Measurements from ENCODE around the gene KCNK4.
"Not testable (repeated sequence)": the region's sequence is repeated elsewhere in the genome, so short reads cannot be mapped to it uniquely, and the experiment has no call there.

KCNK4 gene

DNA sequence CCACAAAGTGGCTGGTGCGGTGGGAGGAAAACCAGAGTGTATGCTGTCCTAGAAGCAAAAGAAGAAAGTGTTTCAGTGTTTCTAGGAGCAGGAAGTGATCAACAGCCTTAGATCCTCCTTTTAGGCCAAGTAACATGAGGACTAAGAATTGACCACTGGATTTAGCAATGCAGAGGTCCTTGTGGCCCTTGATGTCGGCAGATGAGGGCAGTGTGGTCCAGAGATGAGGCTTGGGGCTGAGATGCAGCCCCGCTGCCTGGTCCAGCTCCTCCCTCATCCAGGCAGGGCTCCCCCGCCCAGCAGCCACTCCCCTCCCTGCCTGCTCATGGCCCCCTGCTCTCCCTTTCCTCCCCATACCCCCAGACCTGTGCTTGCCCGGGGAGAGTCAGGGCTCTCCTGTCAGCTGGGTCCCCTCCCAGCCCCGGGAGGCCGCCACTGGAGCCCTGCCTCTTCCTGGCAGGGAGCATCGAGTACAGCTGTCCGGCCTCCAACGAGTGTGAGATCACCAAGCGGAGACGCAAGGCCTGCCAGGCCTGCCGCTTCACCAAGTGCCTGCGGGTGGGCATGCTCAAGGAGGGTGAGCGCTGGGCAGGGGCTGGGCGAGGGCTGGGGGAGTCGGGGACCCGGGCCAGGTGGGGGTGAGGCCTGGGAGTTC lies 22.5 kb downstream of the KCNK4 start:
- DNase-seq, result no peak

DNA sequence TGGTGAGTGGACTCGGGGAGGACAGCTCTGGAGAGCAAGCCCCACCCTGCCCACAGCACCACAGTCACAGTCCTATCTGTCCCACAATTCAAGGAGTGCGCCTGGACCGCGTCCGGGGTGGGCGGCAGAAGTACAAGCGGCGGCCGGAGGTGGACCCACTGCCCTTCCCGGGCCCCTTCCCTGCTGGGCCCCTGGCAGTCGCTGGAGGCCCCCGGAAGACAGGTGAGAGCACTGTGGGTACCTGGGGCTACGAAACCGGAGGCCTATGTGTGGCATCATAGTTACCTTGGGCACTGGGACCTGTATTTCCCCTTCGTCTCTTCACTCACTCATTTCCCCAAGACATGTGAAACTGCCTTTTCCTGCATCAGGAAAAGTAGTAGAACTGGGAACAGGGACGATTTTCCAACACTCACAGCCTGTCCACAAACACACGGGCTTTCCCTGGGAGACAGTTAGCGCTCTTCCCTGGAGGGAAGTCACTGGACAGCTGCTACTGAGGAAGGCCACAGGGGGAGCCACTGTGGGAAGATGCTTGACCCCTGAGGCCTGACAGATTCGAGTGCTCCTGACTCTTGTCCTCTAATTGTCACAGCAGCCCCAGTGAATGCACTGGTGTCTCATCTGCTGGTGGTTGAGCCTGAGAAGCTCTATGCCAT lies 23.2 kb downstream of the KCNK4 start:
- DNase-seq, result no peak

DNA sequence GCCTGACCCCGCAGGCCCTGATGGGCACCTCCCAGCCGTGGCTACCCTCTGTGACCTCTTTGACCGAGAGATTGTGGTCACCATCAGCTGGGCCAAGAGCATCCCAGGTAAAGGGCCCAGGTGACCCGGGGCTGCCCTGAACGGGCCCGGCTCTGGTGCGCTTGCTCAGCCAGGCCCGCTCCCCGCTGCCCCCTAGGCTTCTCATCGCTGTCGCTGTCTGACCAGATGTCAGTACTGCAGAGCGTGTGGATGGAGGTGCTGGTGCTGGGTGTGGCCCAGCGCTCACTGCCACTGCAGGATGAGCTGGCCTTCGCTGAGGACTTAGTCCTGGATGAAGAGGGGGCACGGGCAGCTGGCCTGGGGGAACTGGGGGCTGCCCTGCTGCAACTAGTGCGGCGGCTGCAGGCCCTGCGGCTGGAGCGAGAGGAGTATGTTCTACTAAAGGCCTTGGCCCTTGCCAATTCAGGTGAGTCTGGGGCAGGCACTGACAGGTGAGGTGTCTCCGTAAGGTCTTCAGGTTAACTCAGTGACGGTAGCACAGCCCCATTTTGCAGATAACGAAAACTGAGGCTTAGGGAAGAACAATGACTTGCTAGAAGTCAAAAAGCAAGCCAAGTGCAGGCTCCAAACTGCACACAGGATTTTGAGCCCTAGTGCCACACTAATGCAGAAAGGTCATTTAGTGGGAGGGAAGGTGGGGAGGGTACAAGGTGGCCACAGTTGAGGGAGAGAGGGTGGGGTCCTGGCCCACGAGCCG lies 23.9 kb downstream of the KCNK4 start:
- DNase-seq, result no peak

DNA sequence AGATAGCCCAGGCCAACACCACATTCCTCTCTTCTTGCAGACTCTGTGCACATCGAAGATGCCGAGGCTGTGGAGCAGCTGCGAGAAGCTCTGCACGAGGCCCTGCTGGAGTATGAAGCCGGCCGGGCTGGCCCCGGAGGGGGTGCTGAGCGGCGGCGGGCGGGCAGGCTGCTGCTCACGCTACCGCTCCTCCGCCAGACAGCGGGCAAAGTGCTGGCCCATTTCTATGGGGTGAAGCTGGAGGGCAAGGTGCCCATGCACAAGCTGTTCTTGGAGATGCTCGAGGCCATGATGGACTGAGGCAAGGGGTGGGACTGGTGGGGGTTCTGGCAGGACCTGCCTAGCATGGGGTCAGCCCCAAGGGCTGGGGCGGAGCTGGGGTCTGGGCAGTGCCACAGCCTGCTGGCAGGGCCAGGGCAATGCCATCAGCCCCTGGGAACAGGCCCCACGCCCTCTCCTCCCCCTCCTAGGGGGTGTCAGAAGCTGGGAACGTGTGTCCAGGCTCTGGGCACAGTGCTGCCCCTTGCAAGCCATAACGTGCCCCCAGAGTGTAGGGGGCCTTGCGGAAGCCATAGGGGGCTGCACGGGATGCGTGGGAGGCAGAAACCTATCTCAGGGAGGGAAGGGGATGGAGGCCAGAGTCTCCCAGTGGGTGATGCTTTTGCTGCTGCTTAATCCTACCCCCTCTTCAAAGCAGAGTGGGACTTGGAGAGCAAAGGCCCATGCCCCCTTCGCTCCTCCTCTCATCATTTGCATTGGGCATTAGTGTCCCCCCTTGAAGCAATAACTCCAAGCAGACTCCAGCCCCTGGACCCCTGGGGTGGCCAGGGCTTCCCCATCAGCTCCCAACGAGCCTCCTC lies 24.8 kb downstream of the KCNK4 start:
- DNase-seq, result not testable (repeated sequence)

DNA sequence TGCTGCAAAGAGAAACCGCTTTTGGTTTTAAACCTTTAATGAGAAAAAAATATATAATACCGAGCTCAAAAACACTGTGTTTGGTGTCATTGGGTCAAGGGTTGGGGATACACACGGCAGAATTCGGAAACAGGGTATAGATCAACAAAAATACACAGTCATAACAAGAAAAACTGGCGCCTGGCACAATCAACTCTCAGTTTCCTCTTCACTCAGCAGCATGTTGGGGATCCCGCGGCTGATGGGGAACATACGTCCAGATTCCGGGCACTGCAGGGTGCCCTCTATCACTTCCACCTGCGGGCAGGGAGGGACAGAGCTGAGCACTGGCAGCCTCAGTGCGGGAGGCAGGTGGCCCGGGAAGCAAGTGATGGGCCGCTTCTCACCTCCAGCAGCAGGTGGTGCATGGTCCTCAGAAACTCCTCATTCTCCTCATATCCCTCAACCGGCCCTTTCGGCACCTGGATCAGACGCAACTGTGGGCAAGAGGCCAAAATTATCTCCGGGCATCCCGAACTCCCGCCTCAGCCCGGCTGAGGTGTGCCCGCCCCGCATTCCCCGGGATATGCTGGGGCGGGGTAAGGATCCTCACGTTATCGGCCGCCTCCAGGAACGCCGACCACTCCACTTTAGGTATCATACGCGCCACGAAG lies 25.7 kb downstream of the KCNK4 start:
- peak; percentile 33 for DNase-seq

DNA sequence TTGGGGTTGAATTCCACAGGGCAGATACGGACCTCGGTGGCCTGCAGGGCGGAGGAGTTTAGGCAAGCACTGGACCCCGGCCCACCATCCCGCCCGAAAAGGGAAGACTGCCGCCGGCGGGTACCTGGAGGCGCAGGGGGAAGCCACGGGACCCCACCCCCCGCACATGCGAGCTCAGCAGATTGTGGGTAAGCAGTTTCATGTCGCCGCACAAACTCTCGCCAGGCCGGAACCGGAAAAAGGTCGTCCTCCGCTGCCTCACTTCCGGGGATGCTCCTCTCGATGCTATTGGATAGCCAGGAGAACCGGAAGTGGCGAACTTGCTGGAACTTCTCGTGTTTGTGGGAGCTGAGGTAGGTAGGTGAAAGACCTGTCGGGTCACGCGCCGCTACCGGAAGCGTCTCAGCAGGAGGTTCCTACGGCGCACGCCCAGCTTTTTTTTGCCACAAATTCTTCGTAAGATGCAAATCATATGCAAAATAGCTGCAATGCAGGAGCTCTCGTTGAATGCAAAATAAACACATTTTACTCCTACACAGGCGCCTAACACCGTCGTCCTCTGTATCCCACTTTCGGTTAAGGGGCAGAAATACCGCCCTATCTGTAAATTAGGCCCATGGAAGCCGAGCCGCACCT lies 26.3 kb downstream of the KCNK4 start, which contains the start of gene TRMT112:
TSS of gene TRMT112 (minus strand) at position 235 of the 636 bp plus-strand sequence. CDS start at position 202, 33 bp downstream.
- peak; percentile 97 for DNase-seq

DNA sequence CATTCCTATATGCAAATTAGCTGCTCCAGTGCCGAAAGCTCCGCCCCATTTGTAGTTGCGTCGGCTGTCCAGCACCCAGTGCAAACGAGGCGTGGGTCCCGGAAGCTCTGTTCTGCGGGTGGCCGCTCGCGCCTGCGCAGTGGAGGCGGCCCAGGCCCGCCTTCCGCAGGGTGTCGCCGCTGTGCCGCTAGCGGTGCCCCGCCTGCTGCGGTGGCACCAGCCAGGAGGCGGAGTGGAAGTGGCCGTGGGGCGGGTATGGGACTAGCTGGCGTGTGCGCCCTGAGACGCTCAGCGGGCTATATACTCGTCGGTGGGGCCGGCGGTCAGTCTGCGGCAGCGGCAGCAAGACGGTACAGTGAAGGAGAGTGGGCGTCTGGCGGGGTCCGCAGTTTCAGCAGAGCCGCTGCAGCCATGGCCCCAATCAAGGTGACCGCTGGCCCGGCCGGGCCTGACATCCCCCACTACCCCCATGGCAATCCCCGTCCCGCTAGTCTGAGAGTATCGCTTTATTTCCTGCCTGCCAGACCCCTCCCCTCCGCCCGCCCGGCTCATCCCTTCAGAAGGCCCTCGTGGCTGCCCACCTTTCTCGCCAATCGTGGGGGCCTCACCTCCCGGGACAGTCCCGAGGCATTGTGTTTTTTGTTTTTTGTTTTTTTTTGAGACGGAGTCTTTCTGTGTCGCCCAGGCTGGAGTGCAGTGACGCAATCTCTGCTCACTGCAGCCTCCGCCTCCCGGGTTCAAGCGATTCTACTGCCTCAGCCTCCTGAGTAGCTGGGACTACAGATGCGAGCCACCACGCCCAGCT lies 27.1 kb downstream of the KCNK4 start, which contains the start of gene PRDX5:
TSS of gene PRDX5 (plus strand) at position 161 of the 805 bp plus-strand sequence. CDS start at position 256, 95 bp downstream.
- peak; percentile 91 for DNase-seq

DNA sequence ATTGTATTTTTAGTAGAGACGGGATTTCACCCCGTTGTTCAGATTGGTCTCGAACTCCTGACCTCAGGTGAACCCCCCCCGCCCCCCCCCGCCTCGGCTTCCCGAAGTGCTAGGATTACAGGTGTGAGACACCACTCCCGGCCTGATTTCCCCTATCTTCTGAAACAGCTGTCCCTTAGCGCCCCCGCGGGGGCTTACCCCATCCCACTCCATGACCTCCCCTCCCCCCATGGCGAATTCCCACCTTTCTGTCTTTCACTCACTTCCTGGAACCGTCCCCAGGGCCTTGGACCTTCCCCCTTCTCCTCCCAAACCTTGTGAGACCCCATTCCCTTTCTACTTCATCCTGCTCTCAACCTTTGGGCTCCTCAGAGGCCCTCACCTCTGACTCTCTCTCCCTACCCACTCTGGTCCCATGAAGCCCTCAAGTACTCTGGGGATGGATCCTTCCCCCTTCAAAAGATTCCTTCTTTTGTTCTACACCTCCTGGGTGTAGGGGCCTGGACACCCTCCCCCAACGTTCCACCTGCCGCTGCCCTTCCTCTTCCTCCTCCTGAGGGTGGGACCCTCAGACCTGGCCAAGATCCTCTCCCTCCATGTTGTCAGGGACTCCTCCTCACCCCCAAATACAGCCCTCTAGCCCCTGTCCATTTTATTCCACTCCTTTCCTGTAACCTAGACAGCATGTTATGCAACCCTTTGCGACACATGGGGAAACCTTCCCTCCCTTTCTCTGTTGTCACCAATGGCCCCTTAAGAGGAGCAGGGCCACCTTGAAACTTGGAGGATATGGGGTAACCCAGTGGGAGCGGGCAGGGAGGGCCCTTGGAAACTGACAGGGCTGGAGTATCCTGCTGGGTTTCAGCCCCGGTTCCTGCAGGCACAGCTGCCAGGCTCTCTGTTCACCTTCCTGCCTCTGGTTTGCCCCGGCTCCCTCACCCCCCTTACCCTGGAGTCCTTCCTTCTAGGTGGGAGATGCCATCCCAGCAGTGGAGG lies 28.0 kb downstream of the KCNK4 start:
- DNase-seq, result no peak

DNA sequence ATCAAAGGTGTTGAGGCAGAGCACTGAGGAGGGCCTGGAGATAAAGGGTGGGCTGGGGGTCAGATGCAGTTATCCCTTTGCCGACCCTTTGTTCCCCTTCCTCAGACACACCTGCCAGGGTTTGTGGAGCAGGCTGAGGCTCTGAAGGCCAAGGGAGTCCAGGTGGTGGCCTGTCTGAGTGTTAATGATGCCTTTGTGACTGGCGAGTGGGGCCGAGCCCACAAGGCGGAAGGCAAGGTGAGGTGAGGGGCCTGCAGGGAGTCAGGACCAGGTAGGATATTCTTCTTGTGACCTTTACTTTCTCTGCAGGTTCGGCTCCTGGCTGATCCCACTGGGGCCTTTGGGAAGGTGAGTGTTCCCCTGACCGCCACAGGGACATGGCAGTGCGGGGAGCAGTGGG lies 29.5 kb downstream of the KCNK4 start:
- DNase-seq, result no peak

DNA sequence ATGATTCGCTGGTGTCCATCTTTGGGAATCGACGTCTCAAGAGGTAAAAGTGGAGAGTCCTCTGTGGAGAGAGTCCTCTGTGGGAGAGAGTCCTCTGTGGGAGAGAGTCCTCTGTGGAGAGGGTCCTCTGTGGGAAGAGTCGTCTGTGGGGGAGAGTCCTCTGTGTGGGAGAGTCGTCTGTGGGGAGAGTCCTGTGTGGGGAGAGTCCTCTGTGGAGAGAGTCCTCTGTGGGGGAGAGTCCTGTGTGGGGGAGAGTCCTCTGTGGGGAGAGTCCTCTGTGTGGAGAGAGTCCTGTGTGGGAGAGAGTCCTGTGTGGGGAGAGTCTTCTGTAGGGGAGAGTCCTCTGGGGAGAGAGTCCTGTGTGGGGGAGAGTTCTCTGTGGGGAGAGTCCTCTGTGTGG lies 29.9 kb downstream of the KCNK4 start:
- no peak for DNase-seq

DNA sequence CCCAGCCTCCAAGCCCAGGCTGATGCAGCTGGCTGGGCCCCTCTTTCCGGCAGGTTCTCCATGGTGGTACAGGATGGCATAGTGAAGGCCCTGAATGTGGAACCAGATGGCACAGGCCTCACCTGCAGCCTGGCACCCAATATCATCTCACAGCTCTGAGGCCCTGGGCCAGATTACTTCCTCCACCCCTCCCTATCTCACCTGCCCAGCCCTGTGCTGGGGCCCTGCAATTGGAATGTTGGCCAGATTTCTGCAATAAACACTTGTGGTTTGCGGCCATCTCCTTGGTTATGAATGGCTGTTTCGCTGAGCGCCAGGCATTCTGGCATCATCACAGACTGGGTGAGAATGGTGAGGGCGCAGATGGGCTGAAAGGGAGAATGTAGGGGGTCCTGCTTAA lies 30.4 kb downstream of the KCNK4 start:
- DNase-seq, result no peak

DNA sequence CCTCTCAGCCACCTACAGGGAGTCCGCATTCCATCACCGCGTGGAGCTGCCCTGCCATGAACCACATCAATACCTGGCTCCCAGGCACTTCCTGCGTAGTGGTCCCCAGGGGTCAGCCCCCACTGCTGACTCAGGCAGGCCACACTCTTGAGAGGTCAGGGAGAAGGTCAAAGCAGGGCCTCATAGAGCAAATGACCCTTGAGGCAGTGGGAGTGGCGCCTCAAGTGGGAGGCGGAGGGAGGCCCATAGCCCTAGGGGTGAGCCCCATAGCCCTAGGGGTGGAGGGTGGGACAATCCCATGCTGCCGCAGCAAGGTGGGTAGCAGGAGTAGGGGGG lies 31.8 kb downstream of the KCNK4 start:
- no peak for DNase-seq

DNA sequence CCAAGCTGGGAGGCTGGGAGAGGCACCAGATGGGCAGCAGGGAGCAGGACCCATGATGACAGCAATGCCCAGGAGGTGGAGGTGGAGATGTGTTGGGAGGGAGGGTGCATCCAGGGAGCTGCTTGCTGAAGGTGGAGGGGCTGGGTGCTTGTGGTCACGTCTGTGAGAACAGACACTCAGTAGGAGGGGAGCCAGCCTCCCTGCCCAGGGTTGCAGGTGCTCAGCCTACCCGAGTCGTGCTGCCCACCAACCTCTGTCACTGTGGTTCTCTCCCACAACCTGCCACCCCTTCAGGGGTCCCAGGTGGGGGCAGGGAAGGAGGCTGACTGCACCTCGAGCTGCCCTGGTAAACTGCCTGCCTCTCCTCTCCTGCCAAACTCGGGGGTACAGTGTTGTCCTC lies 32.3 kb downstream of the KCNK4 start:
- no peak for DNase-seq

DNA sequence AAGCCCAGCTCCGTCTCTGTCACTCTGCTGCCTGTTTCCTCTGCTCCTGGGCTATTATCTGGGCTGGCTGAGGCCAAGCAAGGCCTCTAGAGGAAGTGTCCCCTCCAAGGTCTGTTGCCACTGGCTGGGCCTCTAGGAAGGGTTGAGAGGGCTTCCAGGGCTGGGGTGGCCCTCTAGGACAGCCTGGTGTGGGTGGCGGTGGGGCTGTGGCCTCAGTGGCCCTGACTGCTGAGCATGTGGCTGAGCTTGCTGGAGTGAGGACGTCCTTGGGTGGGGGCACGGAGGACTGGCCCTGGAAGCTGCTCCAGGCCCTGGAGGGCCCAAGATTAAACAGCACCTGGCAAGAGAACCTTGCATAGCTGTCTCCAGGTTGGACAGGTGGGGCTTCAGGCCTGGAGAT lies 32.9 kb downstream of the KCNK4 start:
- not testable (repeated sequence) for DNase-seq

DNA sequence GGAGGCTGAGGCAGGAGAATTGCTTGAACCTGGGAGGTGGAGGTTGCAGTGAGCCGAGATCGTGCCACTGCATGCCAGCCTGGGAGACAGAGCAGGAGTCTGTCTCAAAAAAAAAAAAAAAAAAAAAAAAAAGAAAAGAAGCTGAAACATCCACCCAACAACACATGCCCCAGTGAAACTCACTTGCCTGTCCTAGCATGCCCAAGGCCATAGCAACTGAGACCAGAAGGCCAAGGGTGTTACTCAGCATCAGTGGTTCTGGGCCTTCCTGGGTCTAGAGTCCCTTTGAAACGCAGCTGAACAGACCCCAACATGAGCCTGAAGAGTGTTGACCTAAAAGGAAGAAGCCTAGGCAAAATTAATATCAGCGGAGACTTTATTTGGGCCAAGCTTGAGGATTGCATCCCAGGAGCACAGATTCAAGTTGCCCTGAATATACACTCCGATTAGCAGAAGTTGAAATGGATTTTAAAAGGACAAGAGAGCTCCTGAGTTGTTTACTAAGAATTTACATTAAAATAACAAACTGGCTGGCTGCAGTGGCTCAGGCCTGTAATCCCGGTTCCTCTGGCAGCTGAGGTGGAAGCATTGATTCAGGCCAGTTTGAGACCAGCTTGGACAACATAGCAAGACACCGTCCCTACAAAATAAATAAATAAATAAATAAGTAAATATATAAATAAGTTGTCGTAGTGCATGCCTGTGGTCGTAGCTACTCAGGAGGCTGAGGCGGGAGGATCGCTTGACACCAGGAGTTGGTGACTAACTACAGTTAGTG lies 33.8 kb downstream of the KCNK4 start:
- DNase-seq, result no peak

DNA sequence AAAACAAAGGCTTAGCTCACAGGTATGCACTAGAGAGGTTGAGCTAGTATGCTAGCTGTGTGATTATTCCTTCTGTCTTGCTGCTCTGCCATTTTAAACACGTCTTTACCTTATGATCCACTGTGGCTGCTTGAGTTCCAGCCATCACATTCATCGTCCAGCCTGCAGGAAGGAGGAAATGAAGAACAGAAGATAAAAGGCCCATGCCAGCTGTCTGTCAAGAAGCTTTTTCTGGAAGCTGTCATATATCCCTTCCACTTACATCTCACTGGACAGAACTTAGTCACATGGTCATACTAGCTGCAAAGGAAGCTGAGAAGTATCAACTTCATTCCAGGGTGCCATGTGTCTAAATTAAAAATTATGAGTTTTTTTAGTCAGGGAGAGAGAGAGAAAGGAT lies 36.3 kb downstream of the KCNK4 start:
- DNase-seq, result no peak

DNA sequence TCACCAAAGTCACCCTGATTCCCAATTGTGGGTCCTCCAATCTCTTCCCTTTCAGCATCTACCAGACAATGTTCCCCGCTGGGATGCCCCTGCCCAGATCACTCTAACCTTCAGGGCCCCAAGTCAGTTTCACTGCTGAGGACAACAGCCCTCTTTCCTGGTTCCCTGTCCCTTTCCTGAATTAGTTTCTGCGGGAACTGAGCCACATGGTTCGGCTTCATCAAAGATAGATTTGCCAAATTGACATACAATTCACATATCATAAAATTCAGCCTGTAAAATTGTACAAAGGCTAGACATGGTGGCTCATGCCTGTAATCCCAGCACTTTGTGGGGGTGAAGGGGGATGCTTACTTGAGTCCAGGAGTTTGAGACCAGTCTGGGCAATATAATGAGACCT lies 36.9 kb downstream of the KCNK4 start:
- no peak for DNase-seq

DNA sequence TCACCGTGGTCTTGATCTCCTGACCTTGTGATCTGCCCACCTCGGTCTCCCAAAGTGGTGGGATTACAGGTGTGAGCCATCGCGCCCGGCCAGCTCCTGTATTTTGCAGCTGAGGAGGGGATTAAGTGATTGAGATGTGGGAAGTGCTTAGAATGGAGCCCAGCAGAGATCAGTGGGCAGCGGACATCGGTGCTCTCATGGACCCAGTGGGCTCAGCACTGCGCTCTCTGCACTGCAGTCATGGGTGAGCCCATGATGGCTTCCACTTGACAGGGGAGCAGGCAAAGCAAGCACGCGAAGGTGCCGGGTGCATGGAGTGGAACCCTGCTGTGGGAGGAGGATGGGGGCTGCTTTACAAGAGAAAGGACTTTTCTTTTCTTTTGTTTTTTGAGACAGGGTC lies 39.8 kb downstream of the KCNK4 start:
- no peak for DNase-seq

All from NCI-H510A (cell line).